CD4-positive, alpha-beta T cell (primary cell): ENCODE measurements around the gene IGFLR1. TPM values are rescaled to one million over a fixed set of nuclear protein-coding genes. Genes with fewer than 3 reads are reported as not detected.

Experiments used
- ATAC-seq: fragments of 200-7000 bp; cut with Tn5 transposase; one replicate; pipeline ENCODE4 v1.10.0; 2022; ENCODE audit warnings: mild to moderate bottlenecking; ENCODE audit not compliant: poor library complexity
- CTCF ChIA-PET: fragments of 350-600 bp; sonication (Branson Sonifier 250); formaldehyde crosslinking; loops from one replicate; lab custom pipeline; 2021; ENCODE audit warnings: antibody characterized with exemption, inconsistent platforms; lab: Charles Lee
- POLR2A ChIA-PET: fragments of 350-600 bp; sonication (Branson Sonifier 250); formaldehyde crosslinking; loops from one replicate; lab custom pipeline; 2021; ENCODE audit warnings: antibody characterized with exemption, inconsistent platforms; lab: Charles Lee
- DNase-seq, 14 experiments: peaks; one replicate each; pipeline ENCODE4 v3.0.0-alpha.2; 2013 to 2020; ENCODE audit warnings: mixed read lengths in 2 of 14
- H3K27ac ChIP-seq, 2 donors: one replicate each; pipeline versions ENCODE4 v1.5.1 to v1.7.0; 2013; ENCODE audit warnings: low read length in 2 of 2, low read depth in 1 of 2, mild to moderate bottlenecking in 1 of 2
- H3K27me3 ChIP-seq, 2 experiments: 1 replicate in 1 of 2; 2 replicates in 1 of 2; pipeline versions ENCODE4 v1.6.1 to v1.7.0; 2013; ENCODE audit warnings: low read length in 2 of 2, control low read depth in 1 of 2, mild to moderate bottlenecking in 1 of 2, moderate library complexity in 1 of 2; ENCODE audit not compliant: insufficient read depth in 2 of 2, control insufficient read depth in 1 of 2
- H3K36me3 ChIP-seq: one replicate; pipeline ENCODE4 v1.6.1; 2013; ENCODE audit warnings: low read length, control low read depth; ENCODE audit not compliant: insufficient read depth
- H3K4me1 ChIP-seq: one replicate; pipeline ENCODE4 v1.6.1; 2013; ENCODE audit warnings: low read length, control low read depth; ENCODE audit not compliant: insufficient read depth
- H3K4me3 ChIP-seq: one replicate; pipeline ENCODE4 v1.5.1; 2013; ENCODE audit warnings: mild to moderate bottlenecking, low read length, moderate library complexity
- H3K9me3 ChIP-seq, 2 experiments: 1 replicate in 1 of 2; 2 replicates in 1 of 2; pipeline versions ENCODE4 v1.6.1 to v1.7.0; 2013; ENCODE audit warnings: low read length in 2 of 2, mild to moderate bottlenecking in 2 of 2, control low read depth in 1 of 2, moderate library complexity in 1 of 2; ENCODE audit not compliant: control insufficient read depth in 1 of 2, insufficient read depth in 1 of 2
- H3K27ac Mint-ChIP-seq: one replicate; pipeline ENCODE4 v1.8.0; 2020; ENCODE audit warnings: mixed read lengths
- H3K27me3 Mint-ChIP-seq: one replicate; pipeline ENCODE4 v1.8.0; 2021; ENCODE audit warnings: mixed read lengths
- H3K36me3 Mint-ChIP-seq: one replicate; pipeline ENCODE4 v1.8.0; 2021; ENCODE audit warnings: low read depth, mixed read lengths
- H3K4me1 Mint-ChIP-seq: one replicate; pipeline ENCODE4 v1.8.0; 2021; ENCODE audit warnings: low read depth, mixed read lengths
- H3K4me3 Mint-ChIP-seq: one replicate; pipeline ENCODE4 v1.8.0; 2020; ENCODE audit warnings: mild to moderate bottlenecking, mixed read lengths
- H3K9me3 Mint-ChIP-seq: one replicate; pipeline ENCODE4 v1.8.0; 2020; ENCODE audit warnings: mixed read lengths
- intact Hi-C, 2 experiments: fragments of 100-400 bp; cut with DNase I in 1 of 2; cut with micrococcal nuclease in 1 of 2; formaldehyde crosslinking; loops; one replicate each; pipeline versions ENCODE4 v1.15.1 to v1.9.0; 2023 to 2025; cut with DNase I, micrococcal nuclease
- total RNA-seq, 174 experiments: library from RNA in 2 of 174; stranded (reverse) in 2 of 174; gene quantifications; one replicate each; pipeline ENCODE4 v1.2.3 and lab custom pipeline; 2021 to 2026
- TF ChIP-seq, protein P1 (sequence below): fragments of 200-600 bp; IDR thresholded peaks from one replicate; pipeline ENCODE4 v1.8.0; 2022; ENCODE audit warnings: antibody characterized with exemption, mild to moderate bottlenecking

The IGFLR1 gene
- total RNA-seq, 2 experiments from 2014 or later = 40.3 to 43.1 TPM

DNA sequence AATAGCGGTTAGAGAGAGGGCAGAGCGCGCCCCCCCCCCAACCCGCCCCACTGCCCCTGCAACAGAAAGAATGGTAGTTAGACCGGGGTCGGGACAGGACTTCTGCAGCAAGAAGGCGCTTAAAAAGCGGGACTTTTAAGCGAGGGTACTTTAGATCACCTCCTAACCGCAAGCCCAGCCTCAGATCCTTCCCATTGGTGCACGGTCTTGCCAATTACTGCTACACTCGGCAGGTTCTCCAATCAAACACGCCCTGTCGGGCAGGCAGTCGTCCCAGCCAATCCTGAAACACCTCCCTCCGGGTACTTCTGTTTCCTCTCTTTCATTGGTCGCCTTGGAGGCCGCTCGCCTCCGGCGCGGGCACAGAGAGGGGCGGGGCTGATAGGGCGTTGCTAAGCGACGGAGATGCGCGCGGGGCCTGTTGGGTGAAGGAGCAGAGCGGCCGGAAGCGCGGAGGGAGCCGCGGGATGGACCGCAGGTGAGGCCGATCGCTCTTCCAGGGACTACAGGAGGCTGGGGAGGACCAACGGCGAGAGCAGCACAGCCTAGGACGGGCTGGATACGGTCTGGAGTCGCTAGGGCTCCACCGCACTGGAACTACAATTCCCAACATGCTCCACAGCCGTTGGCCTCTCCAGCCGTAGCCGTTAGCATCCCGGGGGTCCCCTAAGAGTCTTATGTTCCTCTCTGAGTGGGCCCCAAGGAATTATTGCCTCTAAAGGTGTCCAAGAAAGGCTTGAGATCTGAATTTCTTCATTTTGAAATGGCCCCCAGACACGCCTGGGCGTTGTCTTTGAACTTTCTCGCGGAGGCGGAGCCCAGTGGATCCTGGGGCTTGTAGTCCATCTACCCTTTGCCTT, 15.7 kb upstream of the IGFLR1 start, which contains the start of gene PROSER3:
TSS of gene PROSER3 (plus strand) at position 428 of the 860 bp plus-strand sequence. CDS start at position 468, 40 bp downstream.
- Mint-ChIP-seq H3K4me3 (peak within 1 kb of the TSS; percentile 99), H3K4me1 (peaks cover 41% of the 10 kb centered on the region), H3K36me3 (peaks cover 44% of the 10 kb centered on the region), H3K9me3 (no peaks in the 10 kb centered on the region), H3K27me3 (peaks cover 15% of the 10 kb centered on the region), H3K27ac (peak within 1 kb of the TSS; percentile 88)
- Histone ChIP-seq H3K4me1 (peaks cover 43% of the 10 kb centered on the region), H3K27ac (peak within 1 kb of the TSS; percentile 61 to 97), H3K27me3 (peaks cover 0 to 2% of the 10 kb centered on the region in 2 experiments), H3K9me3 (no peaks in the 10 kb centered on the region), H3K4me3 (peak within 1 kb of the TSS; percentile 81), H3K36me3 (peaks cover 35% of the 10 kb centered on the region)
- ChIA-PET CTCF (no interaction called here), POLR2A (interaction anchor here (1.0 to 1.3 kb wide), 5 partner anchors 10 to 18 kb away, joined by 3 to 12 read pairs (median 3); partner anchors contain the start of genes LIN37 and U2AF1L4)
- intact Hi-C loops = loop anchor here (1.0 to 10.0 kb wide), 8 partner anchors 10 to 927 kb away; partner anchors contain the start of genes ARHGAP33 (in 2 of the 2), LIN37 (in 2 of the 2), COX6B1 (in 1 of the 2) and ETV2 (in 1 of the 2)
- TF ChIP-seq, protein P1, sequence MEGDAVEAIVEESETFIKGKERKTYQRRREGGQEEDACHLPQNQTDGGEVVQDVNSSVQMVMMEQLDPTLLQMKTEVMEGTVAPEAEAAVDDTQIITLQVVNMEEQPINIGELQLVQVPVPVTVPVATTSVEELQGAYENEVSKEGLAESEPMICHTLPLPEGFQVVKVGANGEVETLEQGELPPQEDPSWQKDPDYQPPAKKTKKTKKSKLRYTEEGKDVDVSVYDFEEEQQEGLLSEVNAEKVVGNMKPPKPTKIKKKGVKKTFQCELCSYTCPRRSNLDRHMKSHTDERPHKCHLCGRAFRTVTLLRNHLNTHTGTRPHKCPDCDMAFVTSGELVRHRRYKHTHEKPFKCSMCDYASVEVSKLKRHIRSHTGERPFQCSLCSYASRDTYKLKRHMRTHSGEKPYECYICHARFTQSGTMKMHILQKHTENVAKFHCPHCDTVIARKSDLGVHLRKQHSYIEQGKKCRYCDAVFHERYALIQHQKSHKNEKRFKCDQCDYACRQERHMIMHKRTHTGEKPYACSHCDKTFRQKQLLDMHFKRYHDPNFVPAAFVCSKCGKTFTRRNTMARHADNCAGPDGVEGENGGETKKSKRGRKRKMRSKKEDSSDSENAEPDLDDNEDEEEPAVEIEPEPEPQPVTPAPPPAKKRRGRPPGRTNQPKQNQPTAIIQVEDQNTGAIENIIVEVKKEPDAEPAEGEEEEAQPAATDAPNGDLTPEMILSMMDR = no peak
- ATAC-seq (peak; percentile 96), DNase-seq (peak; percentile 95 to 100 (median 98))

DNA sequence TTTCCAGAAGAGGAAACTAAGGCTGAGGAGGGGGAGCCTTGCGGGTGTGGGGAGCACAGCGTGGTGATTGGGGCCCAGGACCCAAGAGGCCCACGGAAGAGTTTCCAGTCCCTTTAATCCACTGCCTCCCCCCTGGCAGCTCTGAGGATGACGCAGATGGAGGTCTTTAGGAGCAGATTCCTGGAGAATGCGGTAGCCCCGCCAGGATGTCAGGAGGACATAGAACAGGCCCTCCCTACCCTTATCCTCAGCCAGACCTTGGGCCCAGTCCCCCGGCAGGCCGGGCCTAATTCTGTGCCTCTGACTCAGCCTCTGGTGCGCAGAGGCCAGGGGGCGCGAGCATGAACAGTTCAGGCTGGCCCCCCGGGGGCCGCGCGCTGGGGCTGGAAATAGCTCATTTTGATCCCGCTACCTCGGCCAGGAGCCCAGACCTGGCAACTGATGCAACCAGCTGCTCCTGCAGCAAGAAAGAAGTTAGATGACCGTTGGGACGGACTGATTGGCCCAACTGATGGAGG, 15.0 kb upstream of the IGFLR1 start:
- DNase-seq = peak in 1 of 14 experiments; percentile 51

More for the DNA sequence above, 15.0 kb upstream of the IGFLR1 start:
- POLR2A ChIA-PET = interaction anchor here (0.9 to 1.3 kb wide), 5 partner anchors 9 to 55 kb away, joined by 3 to 12 read pairs (median 3); partner anchors contain the start of genes LIN37 and U2AF1L4
- Histone ChIP-seq H3K4me1 (peaks cover 43% of the 10 kb centered on the region), H3K9me3 (no peaks in the 10 kb centered on the region), H3K4me3 (peak overlapping the region; percentile 81), H3K27ac (no peak overlapping the region), H3K36me3 (peaks cover 40% of the 10 kb centered on the region), H3K27me3 (peaks cover 0 to 2% of the 10 kb centered on the region in 2 experiments)
- intact Hi-C loops = loop anchor here (1.0 to 10.0 kb wide), 6 partner anchors 9 to 928 kb away; partner anchors contain the start of genes COX6B1 (in 1 of the 2), ETV2 (in 1 of the 2), KMT2B (in 1 of the 2) and LIN37 (in 1 of the 2)
- ATAC-seq = no peak
- TF ChIP-seq, protein P1 = no peak
- Mint-ChIP-seq H3K4me1 (peaks cover 41% of the 10 kb centered on the region), H3K9me3 (no peaks in the 10 kb centered on the region), H3K27me3 (peaks cover 15% of the 10 kb centered on the region), H3K36me3 (peaks cover 45% of the 10 kb centered on the region), H3K4me3 (peak overlapping the region; percentile 99), H3K27ac (peak overlapping the region; percentile 88)
- CTCF ChIA-PET = no interaction called here
